Thyroid gland (tissue), 4 donors: ENCODE results near the gene CEP192. TPM values are rescaled to one million over a fixed set of nuclear protein-coding genes. Genes with fewer than 3 reads are reported as not detected.
"Not testable (repeated sequence)": the region's sequence is repeated elsewhere in the genome, so short reads cannot be mapped to it uniquely, and the experiment has no call there.

Experiments used
- DNase-seq, 2 donors: peaks; one replicate each; pipeline ENCODE4 v3.0.0-alpha.2; 2019
- H3K27ac ChIP-seq, 3 donors: fragments of 200-600 bp; sonication (generic); 1 replicate in 2 of 3; 2 replicates in 1 of 3; pipeline ENCODE4 v1.5.1; 2016 to 2019; ENCODE audit warnings: mild to moderate bottlenecking in 1 of 3, moderate library complexity in 1 of 3
- H3K27me3 ChIP-seq: fragments of 200-600 bp; sonication (generic); one replicate; pipeline ENCODE4 v1.5.1; 2019
- H3K36me3 ChIP-seq, 2 donors: fragments of 200-600 bp; sonication (generic); one replicate each; pipeline ENCODE4 v1.5.1; 2016 to 2019
- H3K4me1 ChIP-seq, 2 donors: fragments of 200-600 bp; sonication (generic); one replicate each; pipeline ENCODE4 v1.5.1; 2017 to 2019
- H3K4me3 ChIP-seq, 3 donors: fragments of 200-600 bp; sonication (generic); replicated peaks in 1 of 3; 1 replicate in 2 of 3; 2 replicates in 1 of 3; pipeline ENCODE4 v1.5.1; 2016; ENCODE audit warnings: mild to moderate bottlenecking in 1 of 3
- H3K9me3 ChIP-seq: fragments of 200-600 bp; sonication (generic); one replicate; pipeline ENCODE4 v1.5.1; 2017
- POLR2A ChIP-seq, 2 donors: fragments of 450-650 bp; IDR thresholded peaks; one replicate each; pipeline ENCODE4 v1.6.1; 2017; ENCODE audit warnings: antibody characterized with exemption in 2 of 2, mild to moderate bottlenecking in 2 of 2, moderate library complexity in 1 of 2
- WGBS, 2 donors: methylation state at CpG; one replicate each; pipeline ENCODE4 v1.1.5; 2017; 5-methylcytosine and 5-hydroxymethylcytosine counted together
- intact Hi-C: fragments of 100-400 bp; cut with DNase I; formaldehyde crosslinking; loops from one replicate; pipeline ENCODE4 v1.15.1; 2023
- total RNA-seq, 4 donors: library from RNA; depleted of rRNA; stranded (reverse); fragments of >200 nt; gene quantifications; one replicate each; pipeline ENCODE4 v1.2.3, GENCODE V29; 2016
- TF ChIP-seq, protein P1 (sequence below), 6 experiments: fragments of 200-600 bp in 3 of 6; fragments of 450-650 bp in 3 of 6; sonication (generic) in 3 of 6; IDR thresholded peaks; one replicate each; pipeline ENCODE4 v1.5.1; 2016 to 2019; ENCODE audit warnings: antibody characterized with exemption in 6 of 6, mild to moderate bottlenecking in 2 of 6, inconsistent platforms in 1 of 6, moderate library complexity in 1 of 6

The CEP192 gene
- total RNA-seq, 4 donors from 2014 or later, result 23.8 to 36.0 (median 32.2) TPM

DNA sequence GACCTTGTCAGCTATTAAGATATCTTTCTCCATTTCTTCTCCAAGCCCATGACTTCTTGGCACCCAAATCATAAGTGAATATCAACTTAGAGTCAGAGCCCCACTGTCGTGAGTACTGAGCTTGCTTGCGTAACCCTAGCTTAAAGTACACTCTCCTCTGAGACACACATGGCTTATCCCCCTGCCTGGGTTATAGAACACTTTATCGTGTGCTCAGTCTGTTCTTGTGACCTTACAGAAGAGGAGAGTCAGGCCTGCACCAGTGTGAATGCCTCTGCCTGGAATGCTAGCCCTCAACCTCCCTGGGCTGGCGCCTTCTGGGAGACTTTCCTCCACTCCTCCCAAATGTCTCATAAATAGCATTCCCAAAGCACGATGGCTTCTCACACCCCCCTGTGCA lies 79.3 kb downstream of the CEP192 start:
- WGBS, 2 donors, result 86 to 87% methylated on average over 5 of the region's 5 CpGs
- no peak overlapping the region for H3K4me3 ChIP-seq
- TF ChIP-seq, protein P1, sequence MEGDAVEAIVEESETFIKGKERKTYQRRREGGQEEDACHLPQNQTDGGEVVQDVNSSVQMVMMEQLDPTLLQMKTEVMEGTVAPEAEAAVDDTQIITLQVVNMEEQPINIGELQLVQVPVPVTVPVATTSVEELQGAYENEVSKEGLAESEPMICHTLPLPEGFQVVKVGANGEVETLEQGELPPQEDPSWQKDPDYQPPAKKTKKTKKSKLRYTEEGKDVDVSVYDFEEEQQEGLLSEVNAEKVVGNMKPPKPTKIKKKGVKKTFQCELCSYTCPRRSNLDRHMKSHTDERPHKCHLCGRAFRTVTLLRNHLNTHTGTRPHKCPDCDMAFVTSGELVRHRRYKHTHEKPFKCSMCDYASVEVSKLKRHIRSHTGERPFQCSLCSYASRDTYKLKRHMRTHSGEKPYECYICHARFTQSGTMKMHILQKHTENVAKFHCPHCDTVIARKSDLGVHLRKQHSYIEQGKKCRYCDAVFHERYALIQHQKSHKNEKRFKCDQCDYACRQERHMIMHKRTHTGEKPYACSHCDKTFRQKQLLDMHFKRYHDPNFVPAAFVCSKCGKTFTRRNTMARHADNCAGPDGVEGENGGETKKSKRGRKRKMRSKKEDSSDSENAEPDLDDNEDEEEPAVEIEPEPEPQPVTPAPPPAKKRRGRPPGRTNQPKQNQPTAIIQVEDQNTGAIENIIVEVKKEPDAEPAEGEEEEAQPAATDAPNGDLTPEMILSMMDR (IDR thresholded peaks at IDR 0.05), result no peak
- no peak for TF ChIP-seq POLR2A (IDR thresholded peaks at IDR 0.05)
- no peak for DNase-seq
- no peaks in the 10 kb centered on the region for H3K9me3 ChIP-seq
- H3K27me3 ChIP-seq, result no peaks in the 10 kb centered on the region
- H3K36me3 ChIP-seq, result peaks cover 43 to 54% of the 10 kb centered on the region in 2 donors
- intact Hi-C loops, result no loop called here
- no peaks in the 10 kb centered on the region for H3K4me1 ChIP-seq
- no peak overlapping the region for H3K27ac ChIP-seq

DNA sequence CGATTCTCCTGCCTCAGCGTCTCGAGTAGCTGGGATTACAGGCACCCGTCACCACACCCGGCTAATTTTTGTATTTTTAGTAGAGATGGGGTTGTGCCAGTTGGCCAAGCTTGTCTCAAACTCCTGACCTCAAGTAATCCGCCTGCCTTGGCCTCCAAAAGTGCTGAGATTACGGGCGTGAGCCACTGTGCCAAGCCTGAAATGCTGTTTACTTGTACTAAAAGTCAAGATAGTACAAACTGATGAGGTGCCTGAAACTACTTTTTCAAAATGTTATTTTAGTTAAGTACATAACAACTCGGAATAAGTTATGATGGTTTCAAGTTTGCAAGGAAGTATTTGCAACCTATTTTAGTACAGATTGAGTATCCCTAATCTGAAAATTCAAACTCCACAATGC lies 85.7 kb downstream of the CEP192 start:
- TF ChIP-seq POLR2A (IDR thresholded peaks at IDR 0.05), result no peak
- TF ChIP-seq, protein P1 (IDR thresholded peaks at IDR 0.05), result no peak
- 30 to 38% methylated on average over 9 of the region's 9 CpGs for WGBS, 2 donors
- no peaks in the 10 kb centered on the region for H3K9me3 ChIP-seq
- H3K27ac ChIP-seq, result no peak overlapping the region
- peak; percentile 86 to 89 for DNase-seq
- no peak overlapping the region for H3K4me3 ChIP-seq
- no peaks in the 10 kb centered on the region for H3K27me3 ChIP-seq
- intact Hi-C loops, result no loop called here
- H3K4me1 ChIP-seq, result no peaks in the 10 kb centered on the region
- peaks cover 14 to 18% of the 10 kb centered on the region in 2 donors for H3K36me3 ChIP-seq

DNA sequence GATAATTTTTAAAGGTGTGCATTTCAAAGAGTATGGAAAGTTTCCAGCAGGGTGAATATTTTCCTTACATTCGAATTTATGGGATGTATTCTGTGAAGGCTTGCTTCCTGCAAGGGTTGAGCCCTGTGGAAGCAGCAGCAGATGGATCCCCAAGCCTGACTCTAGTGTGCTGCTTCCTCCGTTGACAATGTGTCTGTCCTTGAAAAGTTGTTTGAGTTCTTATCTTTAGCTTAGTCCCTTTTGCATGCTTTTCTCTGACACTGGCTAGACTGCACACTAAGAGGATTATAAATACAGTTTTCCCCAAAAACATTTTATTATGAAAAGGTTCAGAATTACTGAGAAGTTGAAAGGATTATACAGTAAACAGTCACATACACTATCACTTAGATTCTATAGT lies 86.3 kb downstream of the CEP192 start:
- intact Hi-C loops, result no loop called here
- TF ChIP-seq, protein P1 (IDR thresholded peaks at IDR 0.05), result no peak
- no peak for TF ChIP-seq POLR2A (IDR thresholded peaks at IDR 0.05)
- WGBS, 2 donors, result 78 to 82% methylated on average over 2 of the region's 2 CpGs
- Histone ChIP-seq H3K9me3 (no peaks in the 10 kb centered on the region), H3K36me3 (peaks cover 14% of the 10 kb centered on the region in 2 donors), H3K4me3 (no peak overlapping the region), H3K27ac (no peak overlapping the region), H3K27me3 (no peaks in the 10 kb centered on the region), H3K4me1 (no peaks in the 10 kb centered on the region)
- no peak for DNase-seq

DNA sequence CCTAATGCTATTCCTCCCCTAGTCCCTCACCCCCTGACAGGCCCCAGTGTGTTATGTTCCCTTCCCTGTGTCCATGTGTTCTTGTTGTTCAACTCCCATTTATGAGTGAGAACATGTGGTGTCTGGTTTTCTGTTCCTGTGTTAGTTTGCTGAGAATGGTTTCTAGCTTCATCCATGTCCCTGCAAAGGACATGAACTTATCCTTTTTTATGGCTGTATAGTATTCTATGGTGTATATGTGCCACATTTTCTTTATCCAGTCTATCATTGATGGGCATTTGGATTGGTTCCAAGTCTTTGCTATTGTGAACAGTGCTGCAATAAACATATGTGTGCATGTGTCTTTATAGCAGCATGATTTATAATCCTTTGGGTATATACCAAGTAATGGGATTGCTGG lies 86.9 kb downstream of the CEP192 start:
- H3K27me3 ChIP-seq, H3K9me3 ChIP-seq, intact Hi-C loops, H3K27ac ChIP-seq, DNase-seq, H3K4me3 ChIP-seq, H3K4me1 ChIP-seq: not testable (repeated sequence)
- peaks cover 8 to 11% of the 10 kb centered on the region in 2 donors for H3K36me3 ChIP-seq

DNA sequence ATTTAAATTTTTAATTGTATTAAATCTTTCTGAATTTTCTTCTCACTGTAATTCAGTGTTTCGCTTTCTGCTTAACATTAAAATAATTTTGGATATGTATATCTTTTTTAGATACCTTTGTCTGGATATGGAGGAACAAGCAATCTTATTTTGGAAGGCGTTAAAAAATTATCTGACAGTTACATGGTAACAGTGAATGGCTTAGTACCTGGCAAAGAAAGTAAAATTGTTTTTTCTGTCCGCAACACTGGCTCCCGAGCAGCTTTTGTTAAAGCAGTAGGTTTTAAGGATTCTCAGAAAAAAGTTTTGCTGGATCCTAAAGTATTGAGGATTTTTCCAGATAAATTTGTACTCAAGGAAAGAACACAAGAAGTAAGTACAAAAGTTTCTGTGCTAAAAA lies 95.7 kb downstream of the CEP192 start:
- Histone ChIP-seq H3K27me3 (no peaks in the 10 kb centered on the region), H3K27ac (no peak overlapping the region), H3K4me3 (no peak overlapping the region), H3K36me3 (no peaks in the 10 kb centered on the region), H3K4me1 (no peaks in the 10 kb centered on the region), H3K9me3 (no peaks in the 10 kb centered on the region)
- TF ChIP-seq, protein P1 (IDR thresholded peaks at IDR 0.05), result no peak
- TF ChIP-seq POLR2A (IDR thresholded peaks at IDR 0.05), result no peak
- 98% methylated on average over 4 of the region's 4 CpGs for WGBS, 2 donors
- DNase-seq, result no peak
- intact Hi-C loops, result no loop called here

DNA sequence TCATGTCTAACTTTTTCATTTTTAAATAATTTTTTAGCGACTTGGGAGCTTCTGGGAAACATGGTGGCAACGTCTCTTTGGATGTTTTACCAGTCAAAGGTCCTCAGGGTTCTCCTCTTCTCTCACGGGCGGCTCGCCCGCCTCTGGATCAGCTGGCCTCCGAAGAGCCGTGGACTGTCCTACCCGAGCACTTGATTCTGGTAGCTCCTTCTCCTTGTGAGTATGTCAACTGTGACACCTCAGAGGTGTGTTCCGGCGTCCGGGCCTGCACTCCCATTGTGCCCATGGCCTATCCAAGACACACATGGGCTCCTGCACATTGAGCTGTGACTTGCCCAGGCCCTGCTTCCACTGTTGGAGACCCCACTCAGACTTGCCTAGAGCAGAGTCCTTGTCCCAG lies 104.3 kb downstream of the CEP192 start:
- no peak for DNase-seq
- H3K27ac ChIP-seq, result no peak overlapping the region
- H3K9me3 ChIP-seq, result no peaks in the 10 kb centered on the region
- H3K4me3 ChIP-seq, result no peak overlapping the region
- intact Hi-C loops, result no loop called here
- H3K36me3 ChIP-seq, result peaks cover 11 to 22% of the 10 kb centered on the region in 2 donors
- 97% methylated on average over 12 of the region's 12 CpGs for WGBS, 2 donors
- no peaks in the 10 kb centered on the region for H3K27me3 ChIP-seq
- no peak for TF ChIP-seq POLR2A (IDR thresholded peaks at IDR 0.05)
- TF ChIP-seq, protein P1 (IDR thresholded peaks at IDR 0.05), result no peak
- no peaks in the 10 kb centered on the region for H3K4me1 ChIP-seq
